ENCODE measurements around the gene CRABP2. TPM values are rescaled to one million over a fixed set of nuclear protein-coding genes. Genes with fewer than 3 reads are reported as not detected.

CRABP2 gene
- total and polyA plus RNA-seq, 2 of the 4 experiments (the other 2 are of a cell fraction): 6.3 to 15.7 TPM

- peaks cover 23% of the 10 kb centered on the region for H3K27me3 ChIP-seq (ENCODE audit: control insufficient read depth, insufficient read depth, low read length)
- H4K8ac ChIP-seq (ENCODE audit: low read depth in 2 of 2, low read length in 2 of 2): peak overlapping the region; percentile 65 to 97
- ChIA-PET POLR2A (ENCODE audit: unreplicated experiment) (interaction anchor here (3.0 to 3.3 kb wide), 2 partner anchors 13 to 16 kb away, joined by 22 to 29 read pairs; no protein-coding TSS in a partner anchor), CTCF (interaction anchor here (0.6 to 3.8 kb wide), 13 partner anchors 12 to 250 kb away, joined by 3 to 25 read pairs (median 3); no protein-coding TSS in a partner anchor)
- peaks cover 15% of the 10 kb centered on the region for H3K9me1 ChIP-seq (ENCODE audit: insufficient read depth, low read length)
- H3K36me3 ChIP-seq (ENCODE audit: control insufficient read depth, insufficient read depth, low read length): peaks cover 9% of the 10 kb centered on the region; the same call in 1 of the 2 replicates
- H4K20me1 ChIP-seq (ENCODE audit: insufficient read depth, low read length): peaks cover 28% of the 10 kb centered on the region
- H3K9me3 ChIP-seq (ENCODE audit: control insufficient read depth, insufficient read depth, low read length): no peaks in the 10 kb centered on the region
- ATAC-seq (ENCODE audit: low read depth) (peak; percentile 45), DNase-seq (peak; percentile 89)
- H2AFZ ChIP-seq (replicated peaks; ENCODE audit: low read length, poor library complexity): peak overlapping the region; percentile 88
- H3K56ac ChIP-seq (ENCODE audit: extremely low read depth, insufficient read depth, low read length): peak overlapping the region; percentile 26; the same call in 1 of the 2 replicates
- peak overlapping the region; percentile 93 for H3K4ac ChIP-seq (ENCODE audit: low read depth, low read length)
- peak overlapping the region; percentile 90 for H3K4me2 ChIP-seq (ENCODE audit: low read depth, low read length)
- intact Hi-C loops (cut with micrococcal nuclease): loop anchor here (1.0 kb wide), 2 partner anchors 18 to 52 kb away; no protein-coding TSS in a partner anchor
- 6% methylated on average over 3 of the region's 22 CpGs; no CpG with 5 or more reads in 1 of the 2 experiments for WGBS, 2 experiments (ENCODE audit: extremely low coverage in 2 of 2, insufficient read length in 1 of 2)
- peak overlapping the region; percentile 72 for H3K9ac ChIP-seq (ENCODE audit: low read depth, low read length)
- H4K5ac ChIP-seq (ENCODE audit: low read depth, low read length): peak overlapping the region; percentile 91
- peak overlapping the region; percentile 70 for H3K27ac ChIP-seq (ENCODE audit: insufficient read depth, low read length)
- H2BK5ac ChIP-seq (ENCODE audit: low read depth, low read length, poor library complexity, severe bottlenecking): peak overlapping the region; percentile 62
- peak overlapping the region; percentile 91 for H2BK120ac ChIP-seq (ENCODE audit: low read depth, low read length)
- peak overlapping the region; percentile 83 for H2BK15ac ChIP-seq (ENCODE audit: low read depth, low read length)
- in situ Hi-C loops (cut with MboI; ENCODE audit: low sequenced_read_pairs): no loop called here
- H2AK5ac ChIP-seq (ENCODE audit: low read depth, low read length): peak overlapping the region; percentile 91
- peak overlapping the region; percentile 86 for H2BK20ac ChIP-seq (ENCODE audit: low read depth, low read length)
- dilution Hi-C loops (cut with HindIII; ENCODE audit: low sequenced_read_pairs, unreplicated experiment): no loop called here
- BruUV-seq (replicated peaks): no TSS peak
- H3K79me1 ChIP-seq (ENCODE audit: low read depth in 1 of 2, low read length in 2 of 2): peaks cover 15 to 43% of the 10 kb centered on the region in 2 experiments; a peak in 3 of 4 replicates
- peak overlapping the region; percentile 88 for H3K14ac ChIP-seq (replicated peaks; ENCODE audit: low read depth, low read length)
- peak overlapping the region; percentile 94 for H4K91ac ChIP-seq (ENCODE audit: insufficient read depth, low read depth, low read length)
- H2AK9ac ChIP-seq (replicated peaks; ENCODE audit: low read depth, low read length, poor library complexity): peak overlapping the region; percentile 94
- H3K4me3 ChIP-seq (ENCODE audit: insufficient read depth, low read depth, low read length): peak overlapping the region; percentile 25; the same call in 1 of the 2 replicates
- H3K23ac ChIP-seq (ENCODE audit: low read depth, low read length): peak overlapping the region; percentile 55
- peak overlapping the region; percentile 83 for H3K18ac ChIP-seq (ENCODE audit: low read depth, low read length)
- H3K4me1 ChIP-seq (ENCODE audit: control insufficient read depth, insufficient read depth, low read length): peaks cover 31% of the 10 kb centered on the region
- TF ChIP-seq NFE2L2 (IDR thresholded peaks at IDR 0.05; ENCODE audit: low read depth, low read length): no peak
- TF ChIP-seq MXI1 (IDR thresholded peaks at IDR 0.05; ENCODE audit: borderline replicate concordance, low read depth, low read length): no peak
- 0 out of 2 replicates have a peak, but pooled peaks have one; percentile 41 for TF ChIP-seq POLR2A (IDR thresholded peaks at IDR 0.05; ENCODE audit: low read depth, low read length)
- peak; percentile 55 for TF ChIP-seq RCOR1 (IDR thresholded peaks at IDR 0.05; ENCODE audit: insufficient replicate concordance, low read length)
- TF ChIP-seq CTCF (conservative IDR thresholded peaks at IDR 0.05; ENCODE audit: low read depth, low read length): peak; percentile 98
- TF ChIP-seq FOS (IDR thresholded peaks at IDR 0.05; ENCODE audit: low read depth, low read length): no peak
- peak; percentile 96 for TF ChIP-seq RAD21 (IDR thresholded peaks at IDR 0.05; ENCODE audit: low read length)
- no peak for TF ChIP-seq CEBPB (IDR thresholded peaks at IDR 0.05; ENCODE audit: low read depth, low read length)
- no peak for TF ChIP-seq USF2 (IDR thresholded peaks at IDR 0.05; ENCODE audit: low read depth, low read length)
- TF ChIP-seq CHD1 (IDR thresholded peaks at IDR 0.05; ENCODE audit: low read depth, low read length): no peak
- no peak for TF ChIP-seq BHLHE40 (IDR thresholded peaks at IDR 0.05; ENCODE audit: low read depth, low read length)
- TF ChIP-seq MAFK (IDR thresholded peaks at IDR 0.05; ENCODE audit: low read depth, low read length): no peak
- peak; percentile 79 for TF ChIP-seq MAZ (IDR thresholded peaks at IDR 0.05; ENCODE audit: borderline replicate concordance, low read depth, low read length)
- TF ChIP-seq RFX5 (IDR thresholded peaks at IDR 0.05; ENCODE audit: low read depth, low read length): no peak
These were observed 27.5 kb downstream of the CRABP2 start for GRCh38 chr1:156677616-156678596.
